Heart left ventricle (tissue), 13 donors: ENCODE data around the gene CSTB.

Source experiments
- CTCF ChIP-seq, 12 donors: fragments of 200-600 bp; sonication (generic) in 4 of 12; IDR thresholded peaks; one replicate each; pipeline versions ENCODE4 v1.5.0 to v1.8.0; 2018 to 2022; ENCODE audit warnings: antibody characterized with exemption in 12 of 12, mild to moderate bottlenecking in 5 of 12
- POLR2A ChIP-seq, 2 donors: fragments of 450-650 bp; IDR thresholded peaks; one replicate each; pipeline ENCODE4 v1.6.1; 2017; ENCODE audit warnings: antibody characterized with exemption in 2 of 2, mild to moderate bottlenecking in 2 of 2, moderate library complexity in 2 of 2
- donor health status: ischemic (EF 13 %, LVEDD 7.1; RV severe dilation, severe dysfunction).
- donor health status: DM: no; HTN: yes; CAD: no.
- donor health status: DM: no; HTN: no; CAD: no.
- donor health status: ischemic (EF 25% LVEDD 6.9; RV normal size, moderate dysfunction).
- donor health status: ischemic (EF 25% LVEDD 5.7; RV mildly dilated, moderate dysfunction).
- donor health status: ischemic (EF 35%, LVEDD 5.7; RV mildly dilated, moderate dysfunction).
- donor health status: nonischemic (EF 11% LVEDD 7.7; RV severe dilation, severe dysfunction).
- donor health status: DM: yes; HTN: yes; CAD: no.
- donor health status: PGD.
- donor health status: ischemic (EF 29% LVEDD 5.4; RV normal size, mild dysfunction).
- donor health status: nonischemic (EF 23%, LVEDD 6.1; RV moderate dilation, normal function).

GRCh38 chr21:43819511-43820405 is 43.6 kb upstream of the CSTB start:
- TF ChIP-seq CTCF (IDR thresholded peaks at IDR 0.05) (no peak), POLR2A (IDR thresholded peaks at IDR 0.05) (no peak)
